Heart left ventricle (tissue), 16 donors: Measurements from ENCODE around the gene KLHL35. TPM values are rescaled to one million over a fixed set of nuclear protein-coding genes. Genes with fewer than 3 reads are reported as not detected.

Experiments used
- ATAC-seq, 4 donors: fragments of 200-7000 bp; cut with Tn5 transposase; one replicate each; pipeline ENCODE4 v1.9.1; 2020 to 2022; ENCODE audit warnings: moderate library complexity in 4 of 4, mild to moderate bottlenecking in 3 of 4, moderate number of reproducible peaks in 1 of 4
- DNase-seq, 5 donors: peaks; one replicate each; pipeline ENCODE4 v3.0.0-alpha.2; 2020
- H3K27ac ChIP-seq, 12 donors: fragments of 200-600 bp; sonication (generic) in 4 of 12; one replicate each; pipeline versions ENCODE4 v1.5.0 to v1.8.0; 2016 to 2022; ENCODE audit warnings: mild to moderate bottlenecking in 2 of 12
- H3K27me3 ChIP-seq, 9 donors: fragments of 200-600 bp; sonication (generic) in 2 of 9; one replicate each; pipeline versions ENCODE4 v1.5.1 to v1.8.0; 2016 to 2022; ENCODE audit warnings: mild to moderate bottlenecking in 3 of 9
- H3K36me3 ChIP-seq, 9 donors: fragments of 200-600 bp; sonication (generic) in 2 of 9; one replicate each; pipeline versions ENCODE4 v1.5.0 to v1.8.0; 2018 to 2022; ENCODE audit warnings: mild to moderate bottlenecking in 2 of 9
- H3K4me1 ChIP-seq, 12 donors: fragments of 200-600 bp; sonication (generic) in 4 of 12; one replicate each; pipeline versions ENCODE4 v1.5.0 to v1.8.0; 2016 to 2022; ENCODE audit warnings: mild to moderate bottlenecking in 3 of 12
- H3K4me3 ChIP-seq, 12 donors: fragments of 200-600 bp; sonication (generic) in 4 of 12; one replicate each; pipeline versions ENCODE4 v1.5.0 to v1.8.0; 2017 to 2022; ENCODE audit warnings: mild to moderate bottlenecking in 9 of 12, moderate library complexity in 4 of 12
- H3K9me3 ChIP-seq, 12 donors: fragments of 200-600 bp; sonication (generic) in 4 of 12; one replicate each; pipeline versions ENCODE4 v1.5.0 to v1.8.0; 2016 to 2022; ENCODE audit warnings: mild to moderate bottlenecking in 1 of 12
- CTCF ChIP-seq, 12 donors: fragments of 200-600 bp; sonication (generic) in 4 of 12; IDR thresholded peaks; one replicate each; pipeline versions ENCODE4 v1.5.0 to v1.8.0; 2018 to 2022; ENCODE audit warnings: antibody characterized with exemption in 12 of 12, mild to moderate bottlenecking in 5 of 12
- POLR2A ChIP-seq, 2 donors: fragments of 450-650 bp; IDR thresholded peaks; one replicate each; pipeline ENCODE4 v1.6.1; 2017; ENCODE audit warnings: antibody characterized with exemption in 2 of 2, mild to moderate bottlenecking in 2 of 2, moderate library complexity in 2 of 2
- WGBS, 4 donors: extraction: QIAGEN DNeasy Blood & Tissue Kit in 2 of 4; methylation state at CpG; one replicate each; pipeline versions ENCODE4 v1.1.5 to v1.1.7; 2013 to 2018; 5-methylcytosine and 5-hydroxymethylcytosine counted together
- intact Hi-C, 10 donors: fragments of 100-400 bp; cut with DNase I; formaldehyde crosslinking; loops; one replicate each; pipeline versions ENCODE4 v1.11.1 to v1.14.2; 2022
- polyA plus RNA-seq, 2 donors: library from polyadenylated mRNA; stranded (reverse); fragments of 200-250 nt; gene quantifications; one replicate each; pipeline ENCODE4 v1.2.3, GENCODE V29; 2013
- total RNA-seq, 9 donors: library from RNA; depleted of rRNA in 2 of 9; stranded (reverse); fragments of >200 nt in 2 of 9; fragmentation: NEBNext Ultra II Directional in 3 of 9; extraction: Animal tissue kit (Norgen Biotek cat#: 25700) in 3 of 9; gene quantifications; one replicate each; pipeline versions ENCODE4 v1.1.0 to v1.2.4, GENCODE V29; 2016 to 2023
- donor health status: ischemic (EF 13 %, LVEDD 7.1; RV severe dilation, severe dysfunction).
- donor health status: healthy with polysubstance abuse.
- donor health status: DM: no; HTN: yes; CAD: no.
- donor health status: DM: no; HTN: no; CAD: no.
- donor health status: ischemic (EF 25% LVEDD 6.9; RV normal size, moderate dysfunction).
- donor health status: ischemic (EF 25% LVEDD 5.7; RV mildly dilated, moderate dysfunction).
- donor health status: healthy.
- donor health status: DM: yes; HTN: yes; CAD: no.
- donor health status: ischemic (EF 35%, LVEDD 5.7; RV mildly dilated, moderate dysfunction).
- donor health status: nonischemic (EF 11% LVEDD 7.7; RV severe dilation, severe dysfunction).
- donor health status: DM: yes; HTN: yes; CAD: no.
- donor health status: PGD.
- donor health status: ischemic (EF 29% LVEDD 5.4; RV normal size, mild dysfunction).
- donor health status: nonischemic (EF 23%, LVEDD 6.1; RV moderate dilation, normal function).

Gene KLHL35
- total and polyA plus RNA-seq, 11 donors = 0.11 to 1.1 (median 0.45) TPM; not detected in 1

- no peaks in the 10 kb centered on the region for H3K9me3 ChIP-seq
- 88 to 96% (median 94%) methylated on average over 6 of the region's 6 CpGs for WGBS, 4 donors
- TF ChIP-seq CTCF (IDR thresholded peaks at IDR 0.05) = no peak
- TF ChIP-seq POLR2A (IDR thresholded peaks at IDR 0.05) = no peak
- H3K27me3 ChIP-seq = no peaks in the 10 kb centered on the region
- no peaks in the 10 kb centered on the region for H3K36me3 ChIP-seq
- DNase-seq (peak in 1 of 5 donors; percentile 10), ATAC-seq (no peak)
- H3K4me1 ChIP-seq = peaks cover 0 to 11% (median under 1%) of the 10 kb centered on the region in 12 donors
- H3K4me3 ChIP-seq = no peak overlapping the region
- H3K27ac ChIP-seq = no peak overlapping the region
- intact Hi-C loops = loop anchor here in 2 of 10 donors (5.0 kb wide), 2 partner anchors 61 to 66 kb away; partner anchors contain the start of gene GDPD5 (in 1 of the 2)
Observed at GRCh38 chr11:75461151-75461550, 28.1 kb upstream of the KLHL35 start.

GRCh38 chr11:75456596-75457183 is 23.7 kb upstream of the KLHL35 start:
- DNase-seq (peak in 1 of 5 donors; percentile 36), ATAC-seq (peak in 1 of 4 donors; percentile 16)
- intact Hi-C loops = no loop called here
- WGBS, 4 donors = 82 to 93% (median 88%) methylated on average over 5 to 14 of the region's 14 CpGs
- no peak overlapping the region for H3K4me3 ChIP-seq
- H3K4me1 ChIP-seq = peaks cover 0 to 5% (median 0%) of the 10 kb centered on the region in 12 donors
- no peaks in the 10 kb centered on the region for H3K9me3 ChIP-seq
- TF ChIP-seq POLR2A (IDR thresholded peaks at IDR 0.05) (no peak), CTCF (IDR thresholded peaks at IDR 0.05) (no peak)
- no peaks in the 10 kb centered on the region for H3K36me3 ChIP-seq
- no peak overlapping the region for H3K27ac ChIP-seq
- H3K27me3 ChIP-seq = no peaks in the 10 kb centered on the region

- Histone ChIP-seq H3K4me3 (no peak overlapping the region), H3K27me3 (no peaks in the 10 kb centered on the region), H3K36me3 (no peaks in the 10 kb centered on the region), H3K4me1 (peaks cover 0 to 5% (median 0%) of the 10 kb centered on the region in 12 donors), H3K27ac (no peak overlapping the region), H3K9me3 (no peaks in the 10 kb centered on the region)
- peak in 1 of 5 donors; percentile 18 for DNase-seq
- ATAC-seq = no peak
- no peak for TF ChIP-seq CTCF (IDR thresholded peaks at IDR 0.05)
- TF ChIP-seq POLR2A (IDR thresholded peaks at IDR 0.05) = no peak
- 86 to 94% (median 90%) methylated on average over 4 to 5 of the region's 5 CpGs for whole genome bisulfite sequencing, 4 donors
- intact Hi-C loops = no loop called here
Observed at GRCh38 chr11:75454987-75455386, 22.0 kb upstream of the KLHL35 start.

- intact Hi-C loops = no loop called here
- 77 to 85% (median 82%) methylated on average over 9 of the region's 9 CpGs for WGBS, 4 donors
- Histone ChIP-seq H3K4me1 (peaks cover 0 to 5% (median 0%) of the 10 kb centered on the region in 12 donors), H3K36me3 (no peaks in the 10 kb centered on the region), H3K27me3 (no peaks in the 10 kb centered on the region), H3K9me3 (no peaks in the 10 kb centered on the region), H3K27ac (no peak overlapping the region), H3K4me3 (no peak overlapping the region)
- DNase-seq (no peak), ATAC-seq (no peak)
- no peak for TF ChIP-seq POLR2A (IDR thresholded peaks at IDR 0.05)
- no peak for TF ChIP-seq CTCF (IDR thresholded peaks at IDR 0.05)
Observed at GRCh38 chr11:75453916-75454655, 21.1 kb upstream of the KLHL35 start.
